ENCODE data around the gene MARK4.

MARK4 gene

GRCh38 chr19:45322311-45322710 lies 71.2 kb downstream of the MARK4 start:
- H3K4me3 ChIP-seq (replicated peaks; ENCODE audit: low read depth, low read length), result no peak overlapping the region
- TF ChIP-seq, protein P1, sequence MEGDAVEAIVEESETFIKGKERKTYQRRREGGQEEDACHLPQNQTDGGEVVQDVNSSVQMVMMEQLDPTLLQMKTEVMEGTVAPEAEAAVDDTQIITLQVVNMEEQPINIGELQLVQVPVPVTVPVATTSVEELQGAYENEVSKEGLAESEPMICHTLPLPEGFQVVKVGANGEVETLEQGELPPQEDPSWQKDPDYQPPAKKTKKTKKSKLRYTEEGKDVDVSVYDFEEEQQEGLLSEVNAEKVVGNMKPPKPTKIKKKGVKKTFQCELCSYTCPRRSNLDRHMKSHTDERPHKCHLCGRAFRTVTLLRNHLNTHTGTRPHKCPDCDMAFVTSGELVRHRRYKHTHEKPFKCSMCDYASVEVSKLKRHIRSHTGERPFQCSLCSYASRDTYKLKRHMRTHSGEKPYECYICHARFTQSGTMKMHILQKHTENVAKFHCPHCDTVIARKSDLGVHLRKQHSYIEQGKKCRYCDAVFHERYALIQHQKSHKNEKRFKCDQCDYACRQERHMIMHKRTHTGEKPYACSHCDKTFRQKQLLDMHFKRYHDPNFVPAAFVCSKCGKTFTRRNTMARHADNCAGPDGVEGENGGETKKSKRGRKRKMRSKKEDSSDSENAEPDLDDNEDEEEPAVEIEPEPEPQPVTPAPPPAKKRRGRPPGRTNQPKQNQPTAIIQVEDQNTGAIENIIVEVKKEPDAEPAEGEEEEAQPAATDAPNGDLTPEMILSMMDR (IDR thresholded peaks at IDR 0.05; ENCODE audit: low read length, missing control alignments), result no peak
- no peak for DNase-seq (ENCODE audit: low read depth)

GRCh38 chr19:45322744-45323281 lies 71.7 kb downstream of the MARK4 start, which contains the start of gene CKM:
TSS of gene CKM (minus strand) at chr19:45322875. CDS start at chr19:45319713, 3,162 bp downstream.
- no peak for DNase-seq (ENCODE audit: low read depth)
- no peak within 1 kb of the TSS for H3K4me3 ChIP-seq (replicated peaks; ENCODE audit: low read depth, low read length)
- TF ChIP-seq, protein P1 (IDR thresholded peaks at IDR 0.05; ENCODE audit: low read length, missing control alignments), result no peak

DNA sequence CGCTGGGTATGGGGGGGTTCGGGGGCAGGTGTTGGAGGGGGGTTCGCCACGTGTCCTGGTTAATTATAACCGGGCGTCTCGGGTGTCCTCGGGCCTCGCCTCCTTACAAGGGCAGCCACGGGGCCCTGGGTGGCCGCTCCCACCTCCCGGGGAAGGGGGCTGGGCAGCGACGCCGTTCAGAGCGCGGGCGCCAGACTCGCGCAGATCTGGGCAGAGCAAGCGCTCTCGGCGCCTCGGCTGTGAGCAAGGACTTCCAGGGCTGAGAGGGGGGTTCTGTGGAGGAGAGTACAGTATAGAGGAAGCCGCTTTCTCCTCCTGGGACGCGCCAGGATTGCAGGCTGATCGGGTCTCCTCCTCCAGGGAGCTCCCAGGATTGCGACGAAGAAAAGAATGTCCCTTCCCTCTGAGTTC lies 72.6 kb downstream of the MARK4 start:
- no peak overlapping the region for H3K4me3 ChIP-seq (replicated peaks; ENCODE audit: low read depth, low read length)
- TF ChIP-seq, protein P1 (IDR thresholded peaks at IDR 0.05; ENCODE audit: low read length, missing control alignments), result no peak
- DNase-seq (ENCODE audit: low read depth), result no peak

GRCh38 chr19:45324349-45324907 lies 73.4 kb downstream of the MARK4 start:
- H3K4me3 ChIP-seq (replicated peaks; ENCODE audit: low read depth, low read length), result no peak overlapping the region
- TF ChIP-seq, protein P1 (IDR thresholded peaks at IDR 0.05; ENCODE audit: low read length, missing control alignments), result no peak

DNA sequence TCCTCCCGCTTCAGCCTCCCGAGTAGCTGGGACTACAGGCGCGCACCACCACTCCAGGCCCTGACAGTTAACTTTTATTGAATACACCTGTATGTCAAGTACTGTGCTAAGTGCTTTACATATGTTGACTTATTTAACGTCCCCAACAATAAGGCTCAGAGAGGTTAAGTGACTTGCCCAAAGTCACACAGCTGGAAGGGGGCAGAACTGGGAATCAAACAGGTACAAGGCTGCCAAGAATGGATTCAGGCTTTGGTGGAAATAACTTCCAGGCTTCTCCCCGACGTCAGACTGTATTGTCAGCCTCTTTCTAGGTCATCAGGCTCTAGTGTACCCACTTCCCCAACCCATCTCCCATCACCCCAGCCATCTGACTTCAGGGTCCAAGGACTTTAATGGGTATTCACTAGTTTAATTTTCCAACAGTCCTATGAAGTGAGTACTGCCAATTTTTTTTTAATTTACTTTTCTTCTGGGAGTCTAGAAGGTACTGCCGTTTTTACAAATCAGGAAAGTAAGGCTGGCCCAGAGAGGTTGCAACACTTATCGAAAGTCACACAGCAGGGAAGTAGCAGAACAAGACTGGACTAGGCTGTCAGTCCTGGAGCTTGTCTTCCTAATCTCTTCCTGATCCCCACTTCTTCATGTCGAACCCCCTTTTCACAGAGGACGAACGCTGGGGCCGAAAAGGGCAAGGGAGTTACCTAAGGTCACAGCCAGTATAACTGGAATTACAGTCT lies 76.5 kb downstream of the MARK4 start:
- no peak overlapping the region for H3K4me3 ChIP-seq (replicated peaks; ENCODE audit: low read depth, low read length)
- TF ChIP-seq, protein P1 (IDR thresholded peaks at IDR 0.05; ENCODE audit: low read length, missing control alignments), result no peak
- DNase-seq (ENCODE audit: low read depth), result no peak

More at GRCh38 chr19:45324349-45324907, 73.4 kb downstream of the MARK4 start:
- DNase-seq (ENCODE audit: low read depth), result no peak

DNA sequence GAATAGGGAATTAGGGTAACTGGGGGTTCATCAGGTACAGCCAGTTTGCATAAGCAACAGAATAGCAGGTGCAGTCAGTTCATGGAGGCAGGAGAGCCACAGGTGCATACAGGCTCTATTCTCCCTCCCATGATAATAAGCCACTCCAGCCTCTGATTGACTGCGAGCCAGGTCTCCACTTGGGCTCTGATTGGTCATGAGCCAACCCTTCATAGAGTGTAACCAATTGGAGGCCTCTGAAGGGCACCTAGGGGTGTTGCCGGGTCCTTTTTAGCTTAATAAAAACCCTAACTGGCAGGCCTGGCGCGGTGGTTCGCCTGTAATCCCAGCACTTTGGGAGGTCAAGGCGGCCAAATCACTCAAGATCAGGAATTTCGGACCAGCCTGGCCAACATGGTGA lies 80.3 kb downstream of the MARK4 start:
- no peak overlapping the region for H3K4me3 ChIP-seq (replicated peaks; ENCODE audit: low read depth, low read length)
- TF ChIP-seq, protein P1 (IDR thresholded peaks at IDR 0.05; ENCODE audit: low read length, missing control alignments), result no peak
- DNase-seq (ENCODE audit: low read depth), result no peak
